GM12892 (cell line): ENCODE measurements around the gene CWH43.

ENCODE experiments used
- POLR2A ChIP-seq: IDR thresholded peaks from 2 replicates; pipeline ENCODE4 v1.6.1; 2011; ENCODE audit warnings: low read depth, low read length, control low read depth
- POLR2AphosphoS5 ChIP-seq: IDR thresholded peaks from 2 replicates; pipeline ENCODE4 v1.6.1; 2011; ENCODE audit warnings: low read depth, low read length, control low read depth

GRCh38 chr4:48970471-48970921 is 15.6 kb upstream of the CWH43 start:
- TF ChIP-seq POLR2A, result no peak
- no peak for TF ChIP-seq POLR2AphosphoS5
